CD4-positive, alpha-beta T cell (primary cell): Measurements from ENCODE around the gene EMC9. TPM values are rescaled to one million over a fixed set of nuclear protein-coding genes. Genes with fewer than 3 reads are reported as not detected.

Experiments
- ATAC-seq: fragments of 200-7000 bp; cut with Tn5 transposase; one replicate; pipeline ENCODE4 v1.10.0; 2022; ENCODE audit warnings: mild to moderate bottlenecking; ENCODE audit not compliant: poor library complexity
- CTCF ChIA-PET: fragments of 350-600 bp; sonication (Branson Sonifier 250); formaldehyde crosslinking; loops from one replicate; lab custom pipeline; 2021; ENCODE audit warnings: antibody characterized with exemption, inconsistent platforms; lab: Charles Lee
- POLR2A ChIA-PET: fragments of 350-600 bp; sonication (Branson Sonifier 250); formaldehyde crosslinking; loops from one replicate; lab custom pipeline; 2021; ENCODE audit warnings: antibody characterized with exemption, inconsistent platforms; lab: Charles Lee
- DNase-seq, 14 experiments: peaks; one replicate each; pipeline ENCODE4 v3.0.0-alpha.2; 2013 to 2020; ENCODE audit warnings: mixed read lengths in 2 of 14
- H3K27ac ChIP-seq, 2 donors: one replicate each; pipeline versions ENCODE4 v1.5.1 to v1.7.0; 2013; ENCODE audit warnings: low read length in 2 of 2, low read depth in 1 of 2, mild to moderate bottlenecking in 1 of 2
- H3K27me3 ChIP-seq, 2 experiments: 1 replicate in 1 of 2; 2 replicates in 1 of 2; pipeline versions ENCODE4 v1.6.1 to v1.7.0; 2013; ENCODE audit warnings: low read length in 2 of 2, control low read depth in 1 of 2, mild to moderate bottlenecking in 1 of 2, moderate library complexity in 1 of 2; ENCODE audit not compliant: insufficient read depth in 2 of 2, control insufficient read depth in 1 of 2
- H3K36me3 ChIP-seq: one replicate; pipeline ENCODE4 v1.6.1; 2013; ENCODE audit warnings: low read length, control low read depth; ENCODE audit not compliant: insufficient read depth
- H3K4me1 ChIP-seq: one replicate; pipeline ENCODE4 v1.6.1; 2013; ENCODE audit warnings: low read length, control low read depth; ENCODE audit not compliant: insufficient read depth
- H3K4me3 ChIP-seq: one replicate; pipeline ENCODE4 v1.5.1; 2013; ENCODE audit warnings: mild to moderate bottlenecking, low read length, moderate library complexity
- H3K9me3 ChIP-seq, 2 experiments: 1 replicate in 1 of 2; 2 replicates in 1 of 2; pipeline versions ENCODE4 v1.6.1 to v1.7.0; 2013; ENCODE audit warnings: low read length in 2 of 2, mild to moderate bottlenecking in 2 of 2, control low read depth in 1 of 2, moderate library complexity in 1 of 2; ENCODE audit not compliant: control insufficient read depth in 1 of 2, insufficient read depth in 1 of 2
- H3K27ac Mint-ChIP-seq: one replicate; pipeline ENCODE4 v1.8.0; 2020; ENCODE audit warnings: mixed read lengths
- H3K27me3 Mint-ChIP-seq: one replicate; pipeline ENCODE4 v1.8.0; 2021; ENCODE audit warnings: mixed read lengths
- H3K36me3 Mint-ChIP-seq: one replicate; pipeline ENCODE4 v1.8.0; 2021; ENCODE audit warnings: low read depth, mixed read lengths
- H3K4me1 Mint-ChIP-seq: one replicate; pipeline ENCODE4 v1.8.0; 2021; ENCODE audit warnings: low read depth, mixed read lengths
- H3K4me3 Mint-ChIP-seq: one replicate; pipeline ENCODE4 v1.8.0; 2020; ENCODE audit warnings: mild to moderate bottlenecking, mixed read lengths
- H3K9me3 Mint-ChIP-seq: one replicate; pipeline ENCODE4 v1.8.0; 2020; ENCODE audit warnings: mixed read lengths
- CTCF ChIP-seq: fragments of 200-600 bp; IDR thresholded peaks from one replicate; pipeline ENCODE4 v1.8.0; 2022; ENCODE audit warnings: antibody characterized with exemption, mild to moderate bottlenecking
- intact Hi-C, 2 experiments: fragments of 100-400 bp; cut with DNase I in 1 of 2; cut with micrococcal nuclease in 1 of 2; formaldehyde crosslinking; loops; one replicate each; pipeline versions ENCODE4 v1.15.1 to v1.9.0; 2023 to 2025; cut with DNase I, micrococcal nuclease
- total RNA-seq, 174 experiments: library from RNA in 2 of 174; stranded (reverse) in 2 of 174; gene quantifications; one replicate each; pipeline ENCODE4 v1.2.3 and lab custom pipeline; 2021 to 2026

Gene EMC9
- total RNA-seq, 2 experiments from 2014 or later: 11.8 to 13.1 TPM

GRCh38 chr14:24119691-24120090 lies 21.7 kb downstream of the EMC9 start:
- ChIA-PET CTCF (interaction anchor here (1.9 kb wide), 1 partner anchor 12 kb away, joined by 6 read pairs; no protein-coding TSS in a partner anchor), POLR2A (interaction anchor here (7.0 kb wide), 1 partner anchor 16 kb away, joined by 296 read pairs; the partner anchor contains the start of genes EMC9, FITM1 and PSME1)
- Mint-ChIP-seq H3K27me3 (no peaks in the 10 kb centered on the region), H3K36me3 (peaks cover 96% of the 10 kb centered on the region), H3K27ac (no peak overlapping the region), H3K4me3 (no peak overlapping the region), H3K4me1 (peaks cover 35% of the 10 kb centered on the region), H3K9me3 (no peaks in the 10 kb centered on the region)
- H3K36me3 ChIP-seq: peaks cover 74% of the 10 kb centered on the region
- peaks cover 31% of the 10 kb centered on the region for H3K4me1 ChIP-seq
- H3K27ac ChIP-seq: no peak overlapping the region
- no peaks in the 10 kb centered on the region for H3K9me3 ChIP-seq
- no peaks in the 10 kb centered on the region for H3K27me3 ChIP-seq
- H3K4me3 ChIP-seq: no peak overlapping the region
- DNase-seq: no peak
- TF ChIP-seq CTCF: no peak
- intact Hi-C loops: loop anchor here in 1 of 2 experiments (10.0 kb wide), 2 partner anchors 315 to 555 kb away; partner anchors contain the start of gene AP1G2
- no peak for ATAC-seq

- H3K4me1 ChIP-seq: peaks cover 37% of the 10 kb centered on the region
- Mint-ChIP-seq H3K9me3 (no peaks in the 10 kb centered on the region), H3K36me3 (peaks cover 86% of the 10 kb centered on the region), H3K27ac (peak overlapping the region; percentile 98), H3K4me1 (peaks cover 35% of the 10 kb centered on the region), H3K27me3 (no peaks in the 10 kb centered on the region), H3K4me3 (no peak overlapping the region)
- intact Hi-C loops: loop anchor here in 1 of 2 experiments (2.0 to 10.0 kb wide), 3 partner anchors 28 to 552 kb away; partner anchors contain the start of gene AP1G2
- POLR2A ChIA-PET: interaction anchor here (1.1 to 7.0 kb wide), 4 partner anchors 19 to 125 kb away, joined by 3 to 296 read pairs (median 62); partner anchors contain the start of genes CHMP4A, EMC9, FITM1 and PSME1
- no peak overlapping the region for H3K4me3 ChIP-seq
- ATAC-seq (no peak), DNase-seq (no peak)
- TF ChIP-seq CTCF: no peak
- H3K36me3 ChIP-seq: peaks cover 51% of the 10 kb centered on the region
- H3K9me3 ChIP-seq: no peaks in the 10 kb centered on the region
- H3K27me3 ChIP-seq: no peaks in the 10 kb centered on the region
- no peak overlapping the region for H3K27ac ChIP-seq
- CTCF ChIA-PET: interaction anchor here (0.8 to 1.3 kb wide), 3 partner anchors 8 to 179 kb away, joined by 3 to 4 read pairs (median 3); partner anchors contain the start of gene IRF9
Observed at GRCh38 chr14:24117179-24117578, 24.2 kb downstream of the EMC9 start.

- POLR2A ChIA-PET: interaction anchor here (0.6 to 7.0 kb wide), 10 partner anchors 9 to 196 kb away, joined by 3 to 296 read pairs (median 24); partner anchors contain the start of genes CHMP4A, EMC9, FITM1 and IRF9
- H3K4me3 Mint-ChIP-seq: peak overlapping the region; percentile 98
Observed at GRCh38 chr14:24116128-24116814, 25.1 kb downstream of the EMC9 start.

More at GRCh38 chr14:24116128-24116814, 25.1 kb downstream of the EMC9 start:
- Histone ChIP-seq H3K27ac (no peak overlapping the region), H3K4me1 (peaks cover 37% of the 10 kb centered on the region), H3K27me3 (no peaks in the 10 kb centered on the region), H3K4me3 (peak overlapping the region; percentile 77), H3K9me3 (no peaks in the 10 kb centered on the region), H3K36me3 (peaks cover 44% of the 10 kb centered on the region)
- CTCF ChIA-PET: interaction anchor here (0.8 to 1.7 kb wide), 4 partner anchors 20 to 217 kb away, joined by 3 to 6 read pairs (median 4); partner anchors contain the start of genes IRF9 and PSME1
- intact Hi-C loops: loop anchor here in 1 of 2 experiments (2.0 to 10.0 kb wide), 3 partner anchors 29 to 551 kb away; partner anchors contain the start of gene AP1G2
- peaks cover 35% of the 10 kb centered on the region for H3K4me1 Mint-ChIP-seq
- no peak for ATAC-seq
- H3K36me3 Mint-ChIP-seq: peaks cover 77% of the 10 kb centered on the region
- TF ChIP-seq CTCF: no peak
- H3K27me3 Mint-ChIP-seq: no peaks in the 10 kb centered on the region
- DNase-seq: peak in 1 of 14 experiments; percentile 21
- peak overlapping the region; percentile 98 for H3K27ac Mint-ChIP-seq
- no peaks in the 10 kb centered on the region for H3K9me3 Mint-ChIP-seq
